Duodenal mucosa (tissue), 2 donors: ENCODE measurements around the gene SLC26A6.

Source experiments
- H3K27ac ChIP-seq: one replicate; pipeline ENCODE4 v1.7.0; 2013; ENCODE audit warnings: low read depth, low read length
- H3K27me3 ChIP-seq, 2 donors: one replicate each; pipeline ENCODE4 v1.7.0; 2013; ENCODE audit warnings: low read length in 2 of 2, control low read depth in 1 of 2; ENCODE audit not compliant: insufficient read depth in 2 of 2, control insufficient read depth in 1 of 2
- H3K36me3 ChIP-seq, 2 donors: one replicate each; pipeline ENCODE4 v1.7.0; 2013; ENCODE audit warnings: low read length in 2 of 2, control low read depth in 1 of 2; ENCODE audit not compliant: insufficient read depth in 2 of 2, control insufficient read depth in 1 of 2
- H3K4me1 ChIP-seq, 2 donors: one replicate each; pipeline ENCODE4 v1.7.0; 2013; ENCODE audit warnings: low read length in 2 of 2, control low read depth in 1 of 2; ENCODE audit not compliant: insufficient read depth in 2 of 2, control insufficient read depth in 1 of 2
- H3K4me3 ChIP-seq, 2 donors: one replicate each; pipeline ENCODE4 v1.7.0; 2013; ENCODE audit warnings: low read length in 2 of 2, low read depth in 1 of 2
- H3K9ac ChIP-seq, 2 donors: one replicate each; pipeline ENCODE4 v1.7.0; 2013; ENCODE audit warnings: low read length in 2 of 2, low read depth in 1 of 2
- H3K9me3 ChIP-seq, 2 donors: one replicate each; pipeline ENCODE4 v1.7.0; 2013; ENCODE audit warnings: low read length in 2 of 2, control low read depth in 1 of 2; ENCODE audit not compliant: control insufficient read depth in 1 of 2

Gene SLC26A6

DNA sequence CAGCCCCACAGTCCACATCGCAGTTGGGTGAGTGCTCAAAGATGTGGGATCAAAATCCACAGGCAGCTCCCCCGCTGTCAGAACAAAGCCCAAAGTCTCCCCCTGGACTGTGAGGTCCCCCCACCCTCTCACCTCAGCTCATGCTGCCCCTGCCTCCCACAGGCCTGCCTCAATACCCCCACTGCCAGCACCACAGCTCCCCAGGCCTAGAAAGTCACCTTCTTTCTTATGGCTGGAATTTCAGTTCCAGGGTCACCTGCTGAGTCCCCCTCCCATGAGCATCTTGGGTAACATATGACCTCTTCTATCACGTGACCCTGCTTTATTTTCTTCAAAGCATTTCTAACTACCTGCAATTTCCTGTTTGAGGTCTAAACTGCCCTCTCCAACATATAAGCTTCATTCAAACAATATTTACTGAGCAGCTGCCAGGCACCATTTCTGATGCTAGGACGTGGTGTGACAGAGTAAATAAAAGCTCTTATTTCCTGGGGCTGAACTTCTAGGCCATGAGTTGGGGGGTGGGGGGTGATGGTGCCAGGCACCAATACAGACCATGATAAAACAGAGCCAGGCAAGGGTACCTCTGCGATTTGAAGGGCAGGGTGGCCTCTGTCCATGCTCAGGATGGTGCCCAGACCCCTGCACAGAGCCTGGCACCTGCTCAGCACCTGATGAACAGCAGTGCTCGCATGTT, 11.3 kb downstream of the SLC26A6 start:
- no peak overlapping the region for H3K9ac ChIP-seq
- H3K9me3 ChIP-seq = no peaks in the 10 kb centered on the region
- no peaks in the 10 kb centered on the region for H3K27me3 ChIP-seq
- H3K4me1 ChIP-seq = no peaks in the 10 kb centered on the region
- H3K36me3 ChIP-seq = peaks cover 10 to 38% of the 10 kb centered on the region in 2 donors
- no peak overlapping the region for H3K27ac ChIP-seq
- H3K4me3 ChIP-seq = no peak overlapping the region

DNA sequence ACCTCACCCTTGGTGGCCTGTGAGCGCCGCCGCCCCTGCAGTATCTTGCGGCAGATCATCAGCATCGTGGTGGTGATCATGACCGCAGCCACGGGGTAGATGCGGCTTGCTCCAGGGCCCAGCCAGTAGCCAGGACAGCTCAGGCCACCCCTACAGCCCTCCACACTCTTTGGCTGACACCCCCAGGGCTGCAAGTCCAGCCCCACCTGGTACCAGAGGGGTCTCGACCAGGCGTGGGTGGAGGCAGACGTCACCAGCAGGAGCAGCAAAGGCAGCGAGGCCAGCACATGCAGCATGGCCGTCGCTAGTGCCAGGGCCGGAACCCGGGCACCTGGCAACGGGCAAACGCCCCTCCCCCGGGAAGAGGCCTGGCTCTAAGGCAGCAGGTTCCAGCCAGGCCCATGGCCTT, 13.8 kb downstream of the SLC26A6 start, which contains the start of gene TMEM89:
TSS of gene TMEM89 (minus strand) at position 309 of the 409 bp plus-strand sequence. CDS start at position 296, 13 bp downstream.
- Histone ChIP-seq H3K36me3 (peaks cover 0 to 16% of the 10 kb centered on the region in 2 donors), H3K27ac (no peak within 1 kb of the TSS), H3K27me3 (no peaks in the 10 kb centered on the region), H3K9ac (no peak within 1 kb of the TSS), H3K4me1 (no peaks in the 10 kb centered on the region), H3K4me3 (no peak within 1 kb of the TSS), H3K9me3 (peaks cover 11 to 14% of the 10 kb centered on the region in 2 donors)

DNA sequence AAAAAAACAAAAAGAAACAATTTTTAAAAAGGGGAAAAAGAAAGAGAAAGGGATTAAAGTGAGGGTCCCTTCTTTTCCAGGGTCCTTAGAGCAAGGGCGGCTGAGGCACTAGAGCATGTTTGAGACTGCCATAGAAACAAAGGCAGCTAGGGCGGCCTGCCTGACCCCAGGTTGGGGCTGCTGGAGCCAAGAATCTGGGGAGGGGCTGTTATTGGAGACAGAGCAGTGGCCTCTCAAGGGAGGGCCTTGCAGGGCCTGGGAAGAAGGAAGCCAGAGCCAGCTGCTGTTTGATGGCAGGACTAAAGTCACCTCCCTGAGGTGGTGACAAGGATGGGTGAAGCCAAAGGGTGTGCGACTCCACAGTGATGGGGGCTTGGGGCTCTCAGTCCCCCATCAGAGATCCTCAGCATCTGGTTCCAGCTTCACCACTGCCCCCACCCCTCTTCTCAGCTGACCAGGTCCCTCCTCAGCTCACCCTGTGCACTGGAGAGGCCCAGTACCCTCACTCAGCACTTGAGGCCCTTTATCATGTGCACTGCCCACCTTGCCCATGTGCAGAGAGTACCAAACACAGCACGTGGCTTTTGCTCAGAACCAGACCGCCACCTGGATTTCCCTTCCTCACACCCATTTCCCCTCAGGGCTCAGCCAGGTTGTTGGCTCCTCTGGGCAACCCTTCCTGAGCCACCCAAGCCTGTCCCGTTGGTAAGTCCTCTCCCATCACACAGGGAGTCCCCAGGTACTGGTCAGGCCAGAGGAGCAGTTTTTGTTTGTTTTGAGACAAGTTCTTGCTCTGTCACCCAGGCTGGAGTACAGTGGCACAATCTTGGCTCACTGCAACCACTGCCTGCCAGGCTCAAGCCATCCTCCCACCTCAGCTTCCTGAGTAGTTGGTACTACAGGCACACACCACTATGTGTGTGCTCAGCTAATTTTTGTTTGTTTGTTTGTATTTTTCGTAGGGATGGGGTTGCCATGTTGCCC, 15.4 kb downstream of the SLC26A6 start:
- Histone ChIP-seq H3K4me3 (no peak overlapping the region), H3K9me3 (peaks cover 11 to 14% of the 10 kb centered on the region in 2 donors), H3K27me3 (no peaks in the 10 kb centered on the region), H3K4me1 (no peaks in the 10 kb centered on the region), H3K27ac (no peak overlapping the region), H3K36me3 (peaks cover 0 to 2% of the 10 kb centered on the region in 2 donors), H3K9ac (no peak overlapping the region)

DNA sequence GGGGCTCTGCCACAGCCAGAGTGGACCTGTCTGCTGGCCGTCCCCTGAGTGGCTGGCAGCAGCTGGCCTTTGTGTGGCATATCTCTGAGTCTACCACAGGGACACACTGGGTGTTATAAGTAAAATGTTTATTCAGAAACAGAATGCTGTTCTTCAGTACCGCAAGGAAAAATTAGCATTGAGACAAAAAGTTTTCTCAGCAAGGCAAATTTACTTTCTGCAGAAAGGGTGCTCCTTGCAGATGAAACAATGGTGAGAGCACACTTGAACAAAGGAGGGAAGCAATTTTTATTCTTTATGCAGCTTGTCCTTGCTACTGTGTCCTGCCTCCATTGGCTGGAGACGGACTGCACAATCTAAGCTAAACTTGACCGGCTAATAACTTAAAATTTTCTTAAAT, 17.7 kb downstream of the SLC26A6 start:
- peak overlapping the region in 1 of 2 donors; percentile 5 for H3K4me3 ChIP-seq
- H3K27me3 ChIP-seq = no peaks in the 10 kb centered on the region
- no peaks in the 10 kb centered on the region for H3K36me3 ChIP-seq
- peaks cover 11 to 14% of the 10 kb centered on the region in 2 donors for H3K9me3 ChIP-seq
- H3K27ac ChIP-seq = no peak overlapping the region
- H3K9ac ChIP-seq = no peak overlapping the region
- H3K4me1 ChIP-seq = no peaks in the 10 kb centered on the region

DNA sequence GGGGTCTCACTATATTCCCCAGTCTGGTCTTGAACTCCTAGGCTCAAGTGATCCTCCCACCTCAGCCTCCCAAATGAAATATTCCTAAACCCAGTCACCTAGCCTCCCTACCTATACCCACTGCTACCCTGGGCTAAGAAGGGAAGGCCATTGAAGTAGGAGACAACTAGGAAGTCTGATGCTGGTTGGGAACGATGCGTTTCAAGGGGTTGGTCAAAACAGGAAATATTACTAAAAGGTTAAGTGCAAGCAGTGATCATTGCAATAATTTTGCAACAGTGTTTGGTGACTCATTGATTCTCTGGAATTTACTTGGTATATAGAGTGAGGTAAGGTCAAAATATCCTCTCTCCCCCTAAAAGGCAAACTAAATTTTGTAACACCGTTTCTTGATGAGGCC, 21.2 kb downstream of the SLC26A6 start:
- H3K27ac ChIP-seq = no peak overlapping the region
- no peaks in the 10 kb centered on the region for H3K36me3 ChIP-seq
- peaks cover 11 to 14% of the 10 kb centered on the region in 2 donors for H3K9me3 ChIP-seq
- no peaks in the 10 kb centered on the region for H3K4me1 ChIP-seq
- no peaks in the 10 kb centered on the region for H3K27me3 ChIP-seq
- H3K4me3 ChIP-seq = no peak overlapping the region
- no peak overlapping the region for H3K9ac ChIP-seq

DNA sequence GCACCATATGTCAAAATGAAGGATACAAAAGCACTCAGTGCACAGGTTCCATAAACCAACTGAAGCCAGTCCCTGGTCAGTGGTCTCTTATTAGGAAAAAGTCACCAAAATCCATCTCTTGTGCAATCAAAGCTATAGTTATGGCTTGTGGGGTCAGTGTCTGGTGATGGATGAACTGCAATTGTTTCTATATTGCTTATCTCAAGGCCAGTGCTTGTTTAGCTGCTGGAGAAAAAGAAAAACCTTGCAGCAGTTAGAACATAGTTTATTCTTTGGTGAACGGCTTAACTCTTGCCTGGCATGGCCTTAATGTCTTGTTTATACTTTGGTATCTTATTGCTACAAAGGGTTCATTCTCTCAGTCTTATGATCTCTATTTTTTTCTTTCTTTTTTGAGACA, 23.0 kb downstream of the SLC26A6 start:
- no peaks in the 10 kb centered on the region for H3K27me3 ChIP-seq
- no peak overlapping the region for H3K4me3 ChIP-seq
- no peak overlapping the region for H3K27ac ChIP-seq
- H3K36me3 ChIP-seq = no peaks in the 10 kb centered on the region
- H3K9me3 ChIP-seq = peaks cover 4 to 5% of the 10 kb centered on the region in 2 donors
- H3K9ac ChIP-seq = no peak overlapping the region
- H3K4me1 ChIP-seq = peaks cover 6 to 10% of the 10 kb centered on the region in 2 donors

DNA sequence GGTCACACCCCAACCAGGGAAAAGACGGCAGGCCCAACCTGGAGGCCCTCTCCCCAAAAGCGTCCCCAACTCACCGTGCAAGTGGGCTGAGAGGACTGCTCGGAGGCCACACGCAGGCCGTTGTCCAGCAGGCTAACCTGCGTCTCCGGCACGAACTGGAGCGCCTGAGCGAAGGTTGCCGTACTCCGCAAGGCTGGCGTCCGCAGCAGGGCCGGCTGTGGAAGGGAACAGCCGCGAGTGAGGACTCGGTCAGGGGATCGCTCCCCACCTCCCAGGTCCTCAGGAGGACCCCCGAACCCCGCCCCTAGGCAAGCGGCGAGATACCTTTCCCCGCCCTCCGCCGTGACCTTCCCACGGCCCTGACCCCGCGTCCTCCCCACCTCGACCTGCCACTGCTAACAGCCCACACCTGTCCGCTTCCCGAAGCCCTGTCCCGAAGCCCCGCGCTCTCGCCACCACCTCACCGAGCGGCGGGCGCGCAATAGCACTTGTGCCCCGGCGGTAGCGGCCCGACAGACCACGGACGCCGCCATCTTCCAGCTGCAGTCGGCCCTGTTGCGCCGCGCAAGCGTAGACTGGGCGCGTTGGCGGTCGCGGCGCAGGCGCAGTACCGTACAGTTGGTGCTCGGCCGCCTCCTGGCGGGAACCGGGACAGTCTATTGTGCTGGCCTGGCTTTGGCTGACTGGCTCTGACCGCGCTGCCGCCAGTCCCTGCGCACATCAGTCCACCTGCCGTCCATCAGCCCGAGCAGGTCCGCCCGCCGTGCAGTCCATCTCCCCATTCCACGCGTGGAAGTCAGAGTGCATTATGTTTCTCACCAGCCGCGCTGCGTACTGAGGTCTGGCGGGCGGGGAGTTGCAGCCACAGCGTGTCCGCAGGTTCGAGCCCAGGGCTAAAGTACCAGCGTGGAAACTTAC, 25.9 kb downstream of the SLC26A6 start, which contains the start of gene UQCRC1:
TSS of gene UQCRC1 (minus strand) at position 559 of the 918 bp plus-strand sequence. CDS start at position 533, 26 bp downstream.
- Histone ChIP-seq H3K9ac (peak within 1 kb of the TSS; percentile 98 to 99), H3K36me3 (peaks cover 16 to 18% of the 10 kb centered on the region in 2 donors), H3K27me3 (no peaks in the 10 kb centered on the region), H3K4me1 (peaks cover 6 to 10% of the 10 kb centered on the region in 2 donors), H3K4me3 (peak within 1 kb of the TSS; percentile 96 to 97), H3K9me3 (no peaks in the 10 kb centered on the region), H3K27ac (peak within 1 kb of the TSS; percentile 89)

DNA sequence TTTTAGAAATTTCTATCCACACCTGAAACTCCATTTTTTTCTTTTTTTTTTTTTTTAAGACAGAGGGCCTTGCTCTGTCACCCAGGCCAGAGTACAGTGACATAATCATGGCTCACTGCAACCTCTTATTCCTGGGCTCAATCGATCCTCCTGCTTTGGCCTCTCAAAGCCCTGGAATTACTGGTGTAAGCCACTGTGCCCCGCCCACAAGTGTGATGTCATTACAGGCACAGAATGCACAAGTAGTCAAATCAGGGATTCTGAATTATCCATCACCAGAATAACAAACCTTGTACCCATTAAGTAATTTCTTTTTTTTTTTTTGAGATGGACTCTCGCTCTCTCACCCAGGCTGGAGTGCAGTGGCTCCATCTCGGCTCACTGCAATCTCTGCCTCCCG, 27.7 kb downstream of the SLC26A6 start:
- H3K27ac ChIP-seq = no peak overlapping the region
- H3K9ac ChIP-seq = no peak overlapping the region
- peaks cover 6 to 10% of the 10 kb centered on the region in 2 donors for H3K4me1 ChIP-seq
- no peaks in the 10 kb centered on the region for H3K9me3 ChIP-seq
- peaks cover 33 to 37% of the 10 kb centered on the region in 2 donors for H3K36me3 ChIP-seq
- H3K27me3 ChIP-seq = no peaks in the 10 kb centered on the region
- no peak overlapping the region for H3K4me3 ChIP-seq

DNA sequence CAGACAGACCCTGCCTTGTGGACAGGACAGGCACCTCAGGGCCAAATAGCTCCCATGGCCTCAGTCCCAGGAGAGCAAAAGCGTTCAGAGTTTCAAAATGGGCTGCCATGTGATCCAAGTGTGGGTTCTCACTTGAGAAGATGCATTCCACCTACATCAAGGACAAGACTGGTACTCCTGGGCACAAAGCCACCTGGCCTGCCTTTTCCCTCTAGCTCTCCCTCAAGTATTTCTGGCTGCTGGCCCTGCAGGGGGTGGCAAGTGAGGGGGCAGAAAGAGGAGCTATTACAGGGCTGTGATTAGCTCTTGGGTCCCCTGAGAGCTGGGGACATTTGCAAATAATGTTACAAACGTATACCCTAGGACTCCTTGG, 33.7 kb downstream of the SLC26A6 start:
- no peaks in the 10 kb centered on the region for H3K9me3 ChIP-seq
- no peak overlapping the region for H3K27ac ChIP-seq
- H3K4me3 ChIP-seq = no peak overlapping the region
- peaks cover 64 to 86% of the 10 kb centered on the region in 2 donors for H3K36me3 ChIP-seq
- H3K27me3 ChIP-seq = no peaks in the 10 kb centered on the region
- peaks cover 0 to 20% of the 10 kb centered on the region in 2 donors for H3K4me1 ChIP-seq
- H3K9ac ChIP-seq = no peak overlapping the region
